ENCODE measurements around the gene SMAP2.

The SMAP2 gene

DNA sequence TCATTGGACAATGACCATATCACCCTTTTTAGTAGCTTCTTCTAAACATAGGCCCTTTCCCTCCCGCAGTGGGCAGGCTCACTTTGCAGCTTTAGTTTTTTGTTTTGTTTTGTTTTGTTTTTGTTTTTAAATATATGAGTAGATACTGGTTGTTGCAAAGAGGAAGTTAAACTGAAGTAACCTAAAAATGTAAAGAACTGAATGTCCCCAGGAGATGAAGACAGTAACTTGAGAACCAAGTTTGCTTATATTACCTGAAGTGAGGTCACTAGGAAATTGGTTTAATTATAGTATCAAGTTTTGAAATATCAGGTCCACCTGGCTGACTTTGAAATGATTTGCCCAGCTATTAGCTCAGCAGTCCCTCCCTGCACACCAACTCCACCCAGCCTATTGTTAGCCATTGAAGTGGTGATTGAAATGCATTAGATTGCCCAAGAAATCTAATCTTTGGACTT, 18.2 kb downstream of the SMAP2 start:
- no peak for DNase-seq

DNA sequence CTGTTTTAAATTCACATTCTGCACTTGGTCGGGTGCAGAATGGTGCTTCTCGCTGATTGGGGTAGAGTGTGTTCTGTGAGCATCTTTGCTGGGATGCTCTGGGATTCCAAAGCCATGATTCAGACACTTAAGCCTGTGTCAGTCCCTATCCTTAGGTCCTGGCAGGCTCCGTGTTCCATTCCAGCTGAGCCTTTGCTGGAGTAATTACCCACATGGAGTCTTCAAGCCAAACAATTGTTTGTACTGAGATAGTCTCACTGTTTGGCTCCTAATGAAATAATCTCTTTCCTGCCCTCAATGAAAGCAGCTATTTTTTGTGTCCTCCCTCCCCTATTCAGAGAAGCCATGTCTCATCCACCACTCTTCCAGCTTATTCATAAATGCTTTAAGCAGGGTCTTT, 18.7 kb downstream of the SMAP2 start:
- DNase-seq: no peak

DNA sequence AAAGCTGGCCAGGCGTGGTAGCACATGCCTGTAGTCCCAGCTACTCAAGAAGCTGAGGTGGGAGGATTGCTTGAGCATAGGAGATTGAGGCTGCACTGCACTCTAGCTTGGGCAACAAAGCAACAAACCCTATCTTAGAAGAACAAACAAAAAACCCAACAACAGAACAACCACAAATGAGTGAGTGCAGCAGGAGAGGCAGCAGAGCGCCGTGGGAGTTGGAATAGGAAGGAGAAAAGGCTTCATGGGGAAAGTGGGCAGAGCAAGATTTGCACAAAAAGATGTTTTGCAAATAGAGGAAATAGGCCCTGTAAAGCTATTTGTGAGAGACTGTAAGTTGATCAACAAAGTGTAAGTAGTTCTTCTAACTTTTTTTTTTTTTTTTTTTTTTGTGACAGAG, 19.6 kb downstream of the SMAP2 start:
- no peak for DNase-seq

DNA sequence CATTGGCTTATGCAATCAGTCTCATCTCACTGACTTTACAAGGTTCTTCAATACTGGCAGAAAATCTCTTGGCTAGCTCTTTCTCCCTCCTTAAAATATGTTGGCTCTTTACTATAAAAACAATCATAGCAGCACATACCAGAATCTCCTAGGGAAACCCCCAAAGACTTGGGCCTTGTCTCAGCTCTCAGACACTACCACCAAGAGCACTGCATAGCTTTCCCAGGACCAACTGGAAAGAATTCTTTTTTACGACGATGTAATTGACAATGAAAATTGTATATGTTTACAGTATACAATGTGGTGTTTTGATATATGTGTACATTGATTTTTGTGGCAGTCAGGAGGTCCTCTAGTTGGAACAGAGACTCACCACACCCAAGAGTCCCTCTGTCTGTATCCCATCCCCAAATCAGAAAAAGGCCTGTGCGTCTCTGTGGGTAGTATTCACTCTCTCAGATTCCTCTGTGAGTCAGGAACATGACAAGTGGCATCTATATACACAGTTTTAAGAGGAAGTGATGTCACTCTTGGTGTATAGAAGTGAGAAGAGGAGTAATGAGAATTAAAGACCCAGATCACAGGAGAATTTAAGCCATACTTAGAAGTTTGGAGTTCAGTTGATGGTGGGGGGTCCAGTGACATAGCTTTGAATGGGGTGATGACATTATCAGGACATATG, 21.1 kb downstream of the SMAP2 start:
- DNase-seq: peak; percentile 54

DNA sequence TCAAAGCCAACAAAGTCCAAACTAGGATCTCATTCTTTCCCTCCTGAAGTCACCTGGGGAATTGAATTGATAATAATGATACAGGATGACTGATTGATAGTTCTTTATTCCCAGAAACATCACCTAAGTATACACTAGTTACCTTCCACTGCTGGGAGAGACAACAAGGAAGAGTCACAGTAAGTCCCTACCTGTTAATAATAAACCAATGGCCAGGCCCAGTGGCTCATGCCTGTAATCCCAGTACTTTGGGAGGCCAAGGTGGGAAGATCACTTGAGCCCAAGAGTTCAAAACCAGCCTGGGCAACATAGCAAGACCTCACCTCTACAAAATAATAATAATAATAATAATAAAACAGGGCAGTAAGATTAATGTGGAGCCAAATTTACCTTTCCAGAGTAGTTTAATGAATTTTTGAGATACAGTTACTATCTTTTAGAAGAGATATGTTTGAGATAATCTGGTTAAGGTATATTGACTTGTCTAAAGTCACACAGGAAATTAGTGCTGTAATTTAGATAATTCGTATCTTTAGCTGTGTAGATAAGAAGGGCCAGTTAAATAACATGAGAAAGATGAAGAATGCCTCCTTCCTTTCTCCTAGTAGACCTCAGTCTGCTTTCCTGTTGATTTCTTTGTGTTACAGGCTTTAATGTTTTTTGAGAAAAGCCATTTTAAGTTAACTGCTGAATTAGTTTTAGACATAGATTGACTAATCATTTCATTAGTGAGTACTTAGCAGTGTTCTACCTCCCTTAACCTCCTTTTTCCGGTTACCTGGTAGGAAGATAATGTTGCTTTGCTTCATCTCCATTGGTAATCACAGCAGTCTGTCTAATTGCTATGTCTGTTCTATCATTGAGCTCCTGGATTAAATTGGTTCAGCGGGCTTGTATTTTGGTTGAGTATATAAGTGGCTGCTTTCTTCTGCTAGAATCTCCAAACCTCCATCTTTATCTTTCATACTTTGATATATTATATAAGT, 22.0 kb downstream of the SMAP2 start:
- DNase-seq: no peak

GRCh38 chr1:40396420-40396819, 22.9 kb downstream of the SMAP2 start:
- DNase-seq: no peak

DNA sequence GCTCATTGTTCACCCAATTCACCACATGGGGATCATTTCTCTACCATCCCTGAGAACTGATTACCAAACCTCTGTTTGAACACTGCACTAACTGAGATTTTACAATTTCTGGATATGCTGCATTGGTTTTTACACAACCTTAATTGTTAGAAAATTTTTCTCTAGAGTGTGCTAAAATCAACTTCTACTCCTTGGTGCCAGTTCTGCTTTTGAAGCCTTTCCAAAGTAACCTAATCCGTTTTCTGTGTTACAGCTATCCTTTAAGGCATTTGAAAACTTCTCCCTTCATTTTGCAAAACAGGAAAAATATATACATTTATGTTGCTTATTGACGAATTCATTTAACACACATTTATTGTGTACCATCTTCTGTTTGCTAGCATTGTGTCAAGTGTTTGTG, 23.7 kb downstream of the SMAP2 start:
- no peak for DNase-seq

DNA sequence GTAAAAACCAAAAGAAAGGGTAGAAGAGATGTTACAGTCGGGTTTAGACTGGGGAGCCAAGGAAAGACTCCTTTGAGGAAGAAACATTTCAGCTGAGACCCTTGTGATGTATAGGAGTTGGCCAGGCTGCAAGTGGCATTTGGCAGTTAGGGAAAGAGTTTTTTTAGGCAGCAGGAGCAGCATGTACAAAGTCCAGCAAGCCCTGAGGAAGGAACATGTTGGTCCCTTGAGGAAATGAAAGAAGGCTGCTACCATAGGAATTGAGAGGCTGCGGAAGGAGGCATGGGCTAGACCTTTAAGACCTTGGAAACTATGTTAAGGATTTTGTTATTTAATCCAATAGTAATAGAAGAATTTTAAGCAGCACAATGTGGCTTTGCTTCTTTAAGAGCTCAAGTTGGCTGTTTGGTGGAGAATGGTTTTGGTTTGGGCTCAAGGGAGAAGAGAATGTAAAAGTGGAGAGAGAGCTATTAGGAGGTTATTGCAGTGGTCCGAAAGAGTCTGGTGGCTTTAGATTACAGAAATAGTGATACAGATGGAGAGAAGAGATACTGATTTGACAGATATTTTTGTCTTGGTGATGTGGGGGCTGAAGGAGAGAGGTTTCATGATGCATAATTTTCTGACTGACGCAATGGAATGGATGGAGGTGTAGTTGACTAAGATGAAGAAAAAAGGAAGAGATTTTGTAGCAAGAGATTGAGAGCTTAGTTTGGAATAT, 26.6 kb downstream of the SMAP2 start:
- no peak for DNase-seq

- no peak for DNase-seq
Measured at GRCh38 chr1:40401473-40402201, 28.1 kb downstream of the SMAP2 start.

- DNase-seq: peak; percentile 46
Measured at GRCh38 chr1:40404670-40405462, 31.3 kb downstream of the SMAP2 start.

DNA sequence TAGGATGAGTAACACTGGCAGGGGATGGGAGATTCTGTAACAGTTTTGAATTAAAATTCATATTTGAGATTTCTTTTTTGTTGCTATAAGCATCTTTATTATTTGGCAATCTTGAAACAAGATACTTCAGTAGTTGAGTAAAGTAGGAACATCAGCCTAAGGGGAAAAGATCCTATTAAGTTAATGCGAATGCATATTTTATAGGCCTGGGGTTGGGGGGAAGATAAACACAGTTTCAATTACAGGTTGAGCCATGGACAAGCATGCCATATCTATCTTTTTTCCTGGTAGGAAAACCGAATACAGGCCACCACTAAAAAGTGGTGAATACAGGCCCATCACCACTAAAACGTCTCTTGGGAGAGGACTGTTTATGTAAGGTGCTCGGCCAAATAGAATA, 32.3 kb downstream of the SMAP2 start:
- DNase-seq: no peak

DNA sequence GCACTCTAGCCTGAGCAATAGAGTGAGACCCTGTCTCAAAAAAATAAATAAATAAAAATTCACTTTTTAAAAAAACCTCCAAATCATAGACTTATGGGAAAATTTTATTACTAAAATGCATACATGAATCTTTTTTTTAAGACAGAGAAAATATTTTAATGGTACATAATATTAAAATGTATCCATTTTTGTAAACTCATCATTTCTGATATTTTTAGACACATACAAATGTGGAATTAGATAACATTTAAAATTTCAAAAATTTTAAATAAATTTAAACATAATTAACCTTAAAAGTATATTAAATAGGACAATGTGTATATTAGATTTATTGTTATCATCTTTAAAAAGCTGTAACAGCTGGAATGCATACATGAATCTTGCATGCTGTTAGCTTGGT, 33.9 kb downstream of the SMAP2 start:
- no peak for DNase-seq

- no peak for DNase-seq
Measured at GRCh38 chr1:40409467-40409866, 35.9 kb downstream of the SMAP2 start.

- no peak for DNase-seq
Measured at GRCh38 chr1:40411294-40411693, 37.8 kb downstream of the SMAP2 start.

GRCh38 chr1:40411843-40412242, 38.3 kb downstream of the SMAP2 start:
- no peak for DNase-seq

- DNase-seq: no peak
Measured at GRCh38 chr1:40413527-40414252, 40.2 kb downstream of the SMAP2 start.

DNA sequence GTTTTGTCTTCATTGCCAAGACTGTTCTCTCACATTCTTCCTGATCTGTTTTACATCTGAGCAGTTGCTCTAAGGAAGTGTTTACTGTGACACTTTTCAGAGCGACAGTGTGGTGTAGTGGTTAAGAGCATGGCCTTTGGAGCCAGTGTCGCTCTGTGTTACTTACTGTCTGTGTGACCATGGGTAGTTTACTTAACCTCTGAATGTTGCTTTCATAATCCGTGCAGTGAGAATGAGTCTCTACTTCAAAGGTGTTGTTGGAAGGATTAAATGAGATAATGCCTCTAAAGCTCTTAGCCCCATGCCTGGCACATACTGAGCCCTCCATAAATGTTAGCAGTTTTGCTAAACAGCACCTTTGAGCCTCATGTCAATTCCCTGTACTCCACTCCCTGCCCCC, 40.8 kb downstream of the SMAP2 start:
- DNase-seq: no peak

- no peak for DNase-seq
Measured at GRCh38 chr1:40416709-40417108, 43.2 kb downstream of the SMAP2 start.

GRCh38 chr1:40421431-40422384, 48.2 kb downstream of the SMAP2 start:
- no peak for DNase-seq

Data from CD4-positive, alpha-beta T cell treated with Interferon gamma for 1 hour (primary cell).